ENCODE results near the gene CABP1.

CABP1 gene

DNA sequence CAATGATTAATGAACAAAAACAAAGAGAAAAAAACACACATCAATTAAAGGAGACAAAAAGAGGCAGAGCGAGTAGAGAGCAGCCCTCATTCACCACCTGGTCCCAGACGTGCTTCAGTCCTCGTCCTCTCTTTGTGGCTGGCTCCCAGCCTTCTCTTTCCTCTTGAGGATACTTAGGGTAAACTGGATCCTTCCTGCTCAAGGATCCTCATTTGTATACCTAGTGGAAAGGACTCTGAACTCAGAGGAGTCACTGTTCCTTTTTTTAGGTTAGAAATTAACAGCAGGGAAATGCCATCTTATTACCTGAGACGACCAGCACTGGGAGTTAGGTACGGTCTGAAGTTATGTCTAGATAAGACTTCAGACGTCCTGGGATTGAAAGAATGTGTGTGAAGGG lies 56.2 kb downstream of the CABP1 start:
- DNase-seq: no peak

- no peak for DNase-seq
Observed at GRCh38 chr12:120697344-120697743, 56.9 kb downstream of the CABP1 start.

DNA sequence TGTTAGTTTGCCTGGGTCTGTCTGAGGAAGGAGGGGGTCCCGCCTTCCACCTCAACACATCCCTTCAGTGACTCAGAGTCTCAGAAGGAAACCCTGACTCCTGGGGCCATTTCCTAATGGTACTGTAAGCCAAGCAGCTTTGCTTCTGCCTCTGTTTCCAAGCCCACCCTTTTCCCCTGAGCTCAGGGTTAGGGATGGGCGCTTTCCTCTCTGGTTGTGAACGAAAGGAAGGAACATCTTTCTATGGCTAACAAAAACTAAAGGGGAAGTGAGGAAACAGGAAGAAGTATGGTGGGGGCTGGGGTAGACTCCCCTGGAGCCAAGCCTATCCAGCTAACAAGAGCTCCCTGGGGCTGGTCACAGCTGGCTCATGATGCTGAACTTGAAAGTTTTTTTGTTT lies 58.2 kb downstream of the CABP1 start:
- no peak for DNase-seq

DNA sequence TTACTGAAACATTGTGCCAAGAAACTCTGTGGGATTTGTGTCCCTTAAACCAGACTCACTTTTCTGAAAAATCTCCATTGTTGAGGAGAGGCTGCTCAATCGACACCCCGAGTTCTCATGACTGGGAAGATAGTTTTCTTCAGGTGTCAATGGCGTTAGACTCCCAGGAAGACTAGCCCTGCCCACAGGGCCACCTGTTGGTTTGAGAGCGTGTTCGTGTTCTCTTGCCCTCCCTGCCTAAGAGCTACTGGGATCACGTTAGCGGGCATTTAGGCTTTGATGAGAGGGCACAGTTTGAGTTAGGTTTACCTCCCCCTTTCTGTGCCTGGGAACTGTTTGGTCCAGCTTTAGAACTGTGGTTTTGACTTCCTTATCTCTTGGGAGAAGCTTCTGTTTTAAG lies 59.1 kb downstream of the CABP1 start:
- no peak for DNase-seq

- DNase-seq: no peak
Observed at GRCh38 chr12:120700886-120701285, 60.5 kb downstream of the CABP1 start.

DNA sequence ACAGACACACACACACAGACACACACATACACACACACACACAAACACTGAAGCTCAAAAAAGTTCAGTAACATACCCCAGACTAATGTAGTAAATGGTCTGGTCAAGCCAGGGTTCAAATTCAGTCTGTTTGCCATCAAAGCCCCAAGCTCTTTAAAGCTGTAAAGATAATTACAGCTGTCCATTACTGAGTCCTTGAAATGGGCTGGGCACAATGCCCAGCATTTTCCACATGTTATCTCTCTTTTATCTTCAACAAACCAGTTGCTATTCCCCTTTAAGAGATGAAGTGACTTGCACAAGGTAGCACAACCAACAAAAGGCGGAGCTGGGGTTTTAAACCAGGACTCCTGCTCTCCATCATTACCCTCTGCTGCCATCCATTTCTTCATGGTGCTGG lies 62.2 kb downstream of the CABP1 start:
- DNase-seq: no peak

GRCh38 chr12:120703311-120703942 lies 63.0 kb downstream of the CABP1 start:
- no peak for DNase-seq

GRCh38 chr12:120705618-120706017 lies 65.2 kb downstream of the CABP1 start:
- DNase-seq: no peak

GRCh38 chr12:120706029-120706428 lies 65.6 kb downstream of the CABP1 start:
- no peak for DNase-seq

- no peak for DNase-seq
Observed at GRCh38 chr12:120708651-120709050, 68.2 kb downstream of the CABP1 start.

DNA sequence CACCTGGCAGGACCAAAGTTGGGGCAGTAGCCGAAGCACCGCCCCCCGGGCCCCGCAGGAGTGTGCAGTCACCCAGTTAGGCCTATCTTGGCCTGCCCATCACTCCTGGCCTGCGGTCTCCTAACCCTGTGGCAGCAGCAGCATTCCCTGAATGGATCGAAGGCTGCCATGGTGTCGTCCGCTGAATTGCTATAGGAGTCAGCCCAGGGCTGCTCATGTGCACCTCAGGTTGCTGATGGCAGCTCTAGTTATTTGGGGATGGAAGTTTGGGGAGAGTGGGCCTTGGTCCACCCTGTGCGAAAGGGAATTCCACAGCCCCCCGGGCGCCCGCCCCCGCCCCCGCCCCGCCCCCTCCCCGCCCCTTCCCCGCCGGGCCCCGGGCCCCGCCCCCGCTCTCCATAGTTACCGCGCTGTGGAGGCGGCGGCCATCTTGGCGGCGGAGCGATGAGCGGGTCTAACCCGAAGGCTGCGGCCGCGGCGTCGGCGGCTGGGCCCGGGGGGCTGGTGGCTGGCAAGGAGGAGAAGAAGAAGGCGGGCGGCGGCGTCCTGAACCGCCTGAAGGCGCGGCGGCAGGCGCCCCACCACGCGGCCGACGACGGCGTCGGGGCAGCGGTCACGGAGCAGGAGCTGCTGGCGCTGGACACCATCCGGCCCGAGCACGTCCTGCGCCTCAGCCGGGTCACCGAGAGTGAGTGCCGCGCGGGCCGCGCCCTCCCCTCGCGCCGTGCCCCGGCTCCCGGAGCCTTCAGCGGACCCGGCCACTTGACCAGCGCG lies 69.8 kb downstream of the CABP1 start, which contains the start of gene UNC119B:
Gene UNC119B (plus strand): TSS at position 428 of the 774 bp plus-strand sequence. CDS start 17 bp downstream, at position 445.
- peak; percentile 16 for DNase-seq

DNA sequence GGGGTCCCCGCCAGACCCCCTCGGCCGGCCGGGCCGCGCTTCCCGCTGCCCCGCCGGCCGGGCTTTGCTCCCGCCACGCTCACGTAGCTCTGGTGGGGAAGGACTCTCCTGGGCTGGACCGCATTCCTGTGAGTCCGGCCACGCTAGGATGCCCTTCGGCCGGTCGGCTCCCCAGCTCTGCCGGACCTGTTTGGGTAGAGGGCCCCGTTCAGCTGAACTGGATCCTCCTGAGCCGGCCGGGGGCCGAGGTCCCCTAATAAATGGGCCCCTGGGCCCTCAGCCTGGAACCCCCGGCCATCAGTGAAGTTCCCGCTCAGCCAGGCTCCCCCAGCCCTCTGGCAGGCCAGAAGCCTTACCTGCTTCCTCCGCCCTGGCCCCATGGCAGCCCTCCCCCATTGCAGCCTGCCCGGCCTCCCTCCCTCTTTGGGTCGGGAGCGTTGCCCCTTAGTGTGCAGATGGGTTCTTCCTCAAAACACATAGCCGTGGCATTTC lies 70.4 kb downstream of the CABP1 start:
- DNase-seq: no peak

DNA sequence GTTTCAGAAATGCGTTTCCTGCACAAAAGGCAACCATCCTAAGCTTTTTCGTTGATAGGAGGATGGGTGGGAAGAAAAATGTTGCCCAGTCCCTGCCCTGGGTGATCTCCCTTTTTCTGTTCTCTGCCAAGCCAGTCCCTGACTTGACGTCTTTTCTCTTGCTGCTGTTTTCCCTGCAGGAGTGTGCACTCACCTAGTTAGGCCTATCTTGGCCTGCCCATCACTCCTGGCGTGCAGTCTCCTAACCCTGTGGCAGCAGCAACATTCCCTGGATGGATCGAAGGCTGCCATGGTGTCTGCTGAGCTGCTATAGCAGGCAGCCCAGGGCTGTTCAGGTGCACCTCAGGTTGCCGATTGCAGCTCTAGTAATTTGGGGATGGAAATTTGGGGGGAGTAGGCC lies 71.0 kb downstream of the CABP1 start:
- no peak for DNase-seq

DNA sequence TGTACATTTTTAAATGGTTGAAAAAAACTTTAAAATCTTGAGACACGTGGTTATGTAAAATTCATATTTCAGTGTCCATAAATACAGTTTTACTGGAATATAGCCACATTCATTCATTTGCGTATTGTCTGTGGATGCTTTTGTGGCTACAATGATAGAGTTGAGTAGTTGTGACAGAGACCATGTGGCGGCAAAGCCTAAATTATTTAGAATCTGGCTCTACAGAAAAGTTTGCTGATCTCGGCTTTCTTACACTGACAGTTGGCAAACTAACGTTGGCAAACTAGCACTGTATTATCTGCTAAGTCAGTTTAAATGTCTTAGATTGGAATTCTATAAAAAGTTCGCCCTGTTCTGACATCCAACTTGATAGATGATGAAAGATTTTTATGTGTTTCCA lies 72.2 kb downstream of the CABP1 start:
- DNase-seq: no peak

DNA sequence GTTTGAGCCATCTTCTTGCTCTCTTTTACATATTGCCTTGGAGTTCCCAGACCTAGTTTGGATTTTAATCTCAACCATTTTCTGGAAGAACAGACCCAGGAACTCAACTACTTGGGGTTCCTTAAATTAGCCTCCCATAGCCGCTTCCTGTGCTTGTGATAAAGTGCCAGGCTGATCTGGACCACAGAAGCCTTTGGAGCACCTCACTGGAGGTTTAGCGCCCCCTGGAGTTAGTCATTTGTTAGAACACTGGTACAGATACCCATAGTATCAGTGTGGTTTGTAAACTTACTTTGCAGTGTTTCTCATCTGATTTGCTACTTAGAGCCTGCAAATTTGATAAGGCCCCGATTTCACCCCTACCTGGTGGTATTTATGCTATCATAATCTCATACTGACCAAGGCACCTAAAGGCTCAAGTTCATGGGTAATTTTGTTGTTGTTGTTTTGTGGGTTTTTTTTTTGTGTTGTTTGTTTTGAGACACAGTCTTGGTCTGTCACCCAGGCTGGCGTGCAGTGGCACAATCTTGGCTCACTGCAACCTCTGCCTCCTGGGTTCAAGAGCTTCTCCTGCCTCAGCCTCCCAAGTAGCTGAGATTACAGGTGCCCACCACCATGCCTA lies 73.5 kb downstream of the CABP1 start:
- DNase-seq: peak; percentile 45
